Measurements from ENCODE around the gene MDK.
A peak's percentile ranks its signal among the peaks of the same experiment; 100 is the strongest.

Gene MDK

GRCh38 chr11:46381048-46381818 is at the start of gene MDK:
Gene MDK (plus strand): TSS chr11:46381669. CDS start chr11:46382058, 389 bp downstream.
- DNase-seq = peak; percentile 54

- DNase-seq = no peak
Measured at GRCh38 chr11:46332093-46332567, 49.3 kb upstream of the MDK start.

GRCh38 chr11:46332568-46333393 is 48.7 kb upstream of the MDK start:
- peak; percentile 47 for DNase-seq

- no peak for DNase-seq
Measured at GRCh38 chr11:46333394-46333947, 48.0 kb upstream of the MDK start.

GRCh38 chr11:46334211-46334610 is 47.3 kb upstream of the MDK start:
- no peak for DNase-seq

- no peak for DNase-seq
Measured at GRCh38 chr11:46335271-46335670, 46.2 kb upstream of the MDK start.

- no peak for DNase-seq
Measured at GRCh38 chr11:46335890-46336562, 45.4 kb upstream of the MDK start.

- DNase-seq = no peak
Measured at GRCh38 chr11:46336563-46337180, 44.8 kb upstream of the MDK start.

- DNase-seq = no peak
Measured at GRCh38 chr11:46337626-46338345, 43.7 kb upstream of the MDK start.

- peak; percentile 64 for DNase-seq
Measured at GRCh38 chr11:46338636-46338987, 42.9 kb upstream of the MDK start.

- DNase-seq = peak; percentile 74
Measured at GRCh38 chr11:46338988-46339666, 42.3 kb upstream of the MDK start.

GRCh38 chr11:46339816-46340215 is 41.7 kb upstream of the MDK start:
- no peak for DNase-seq

- DNase-seq = no peak
Measured at GRCh38 chr11:46341454-46341853, 40.0 kb upstream of the MDK start.

GRCh38 chr11:46342239-46342638 is 39.2 kb upstream of the MDK start:
- DNase-seq = no peak

- peak; percentile 81 for DNase-seq
Measured at GRCh38 chr11:46343520-46343919, 37.9 kb upstream of the MDK start.

GRCh38 chr11:46345131-46345597 is 36.3 kb upstream of the MDK start:
- DNase-seq = peak; percentile 86

GRCh38 chr11:46345881-46346484 is 35.5 kb upstream of the MDK start:
- no peak for DNase-seq

- DNase-seq = peak; percentile 88
Measured at GRCh38 chr11:46346886-46347636, 34.4 kb upstream of the MDK start, which contains the start of gene DGKZ. Gene DGKZ (plus strand): TSS chr11:46347463. CDS start chr11:46347660, 197 bp downstream.

- DNase-seq = no peak
Measured at GRCh38 chr11:46347637-46348311, 33.7 kb upstream of the MDK start.

All from NCI-H2171 treated with DMSO at 0.1 percent for 48 hours (cell line).